B cell (primary cell): ENCODE measurements around the gene MEIS3. TPM values are rescaled to one million over a fixed set of nuclear protein-coding genes. Genes with fewer than 3 reads are reported as not detected.
A peak's percentile ranks its signal among the peaks of the same experiment; 100 is the strongest.

Experiments used
- ATAC-seq: fragments of 200-7000 bp; cut with Tn5 transposase; one replicate; pipeline ENCODE4 v1.10.0; 2021; ENCODE audit warnings: low read depth, mild to moderate bottlenecking, moderate number of reproducible peaks, moderate library complexity
- CTCF ChIA-PET: fragments of 350-600 bp; sonication (Branson Sonifier 250); formaldehyde crosslinking; loops from one replicate; lab custom pipeline; 2021; ENCODE audit warnings: antibody characterized with exemption, inconsistent platforms; lab: Charles Lee
- POLR2A ChIA-PET: fragments of 350-600 bp; sonication (Branson Sonifier 250); formaldehyde crosslinking; loops from one replicate; lab custom pipeline; 2021; ENCODE audit warnings: antibody characterized with exemption; lab: Charles Lee
- DNase-seq: peaks from one replicate; pipeline ENCODE4 v3.0.0; 2013
- H2AFZ ChIP-seq: 2 replicates; pipeline ENCODE4 v1.6.1; 2012; ENCODE audit warnings: mild to moderate bottlenecking, low read depth, low read length; ENCODE audit not compliant: insufficient read depth, poor library complexity, severe bottlenecking
- H3K27ac ChIP-seq, 2 donors: 1 replicate in 1 of 2; 2 replicates in 1 of 2; pipeline ENCODE4 v1.5.1; 2012 to 2013; ENCODE audit warnings: low read length in 2 of 2, mild to moderate bottlenecking in 2 of 2, moderate library complexity in 1 of 2
- H3K27me3 ChIP-seq, 4 experiments: fragments of 200-600 bp in 1 of 4; sonication (generic) in 1 of 4; replicated peaks in 1 of 4; 1 replicate in 2 of 4; 2 replicates in 2 of 4; pipeline versions ENCODE4 v1.6.1 to v1.7.0; 2013 to 2016; ENCODE audit warnings: low read length in 3 of 4, mild to moderate bottlenecking in 2 of 4, mixed read lengths in 1 of 4, moderate library complexity in 1 of 4; ENCODE audit not compliant: insufficient read depth in 4 of 4, control insufficient read depth in 3 of 4; ENCODE audit errors: control extremely low read depth in 1 of 4
- H3K36me3 ChIP-seq, 2 experiments: replicated peaks in 1 of 2; 1 replicate in 1 of 2; 2 replicates in 1 of 2; pipeline versions ENCODE4 v1.6.1 to v1.7.1; 2013; ENCODE audit warnings: low read length in 1 of 2; ENCODE audit not compliant: insufficient read depth in 2 of 2, control insufficient read depth in 1 of 2; ENCODE audit errors: control extremely low read depth in 1 of 2, extremely low read depth in 1 of 2
- H3K4me1 ChIP-seq, 2 donors: fragments of 200-600 bp in 1 of 2; sonication (generic) in 1 of 2; 1 replicate in 1 of 2; 2 replicates in 1 of 2; pipeline versions ENCODE4 v1.5.1 to v1.6.1; 2013 to 2017; ENCODE audit warnings: low read length in 2 of 2; ENCODE audit not compliant: control insufficient read depth in 2 of 2, insufficient read depth in 2 of 2
- H3K4me2 ChIP-seq: replicated peaks from 2 replicates; pipeline ENCODE3; 2012; ENCODE audit warnings: mild to moderate bottlenecking, low read depth, low read length; ENCODE audit not compliant: poor library complexity, severe bottlenecking
- H3K4me3 ChIP-seq, 5 experiments: fragments of 200-600 bp in 1 of 5; sonication (generic) in 1 of 5; 1 replicate in 3 of 5; 2 replicates in 2 of 5; pipeline versions ENCODE4 v1.5.1 to v1.7.0; 2011 to 2016; ENCODE audit warnings: low read length in 4 of 5, mild to moderate bottlenecking in 4 of 5, low read depth in 2 of 5, control low read depth in 1 of 5, moderate library complexity in 1 of 5; ENCODE audit not compliant: insufficient read depth in 1 of 5; ENCODE audit errors: control extremely low read depth in 1 of 5, extremely low read depth in 1 of 5
- H3K79me2 ChIP-seq: fragments of 200-600 bp; sonication (generic); one replicate; pipeline ENCODE4 v1.6.0; 2016; ENCODE audit warnings: low read length; ENCODE audit not compliant: control insufficient read depth, insufficient read depth
- H3K9ac ChIP-seq: fragments of 200-600 bp; sonication (generic); 2 replicates; pipeline ENCODE4 v1.6.1; 2017; ENCODE audit warnings: mild to moderate bottlenecking, low read length, moderate library complexity
- H3K9me3 ChIP-seq, 3 donors: one replicate each; pipeline versions ENCODE4 v1.6.1 to v1.7.1; 2013; ENCODE audit warnings: low read length in 2 of 3; ENCODE audit not compliant: control insufficient read depth in 2 of 3, insufficient read depth in 1 of 3; ENCODE audit errors: control extremely low read depth in 1 of 3
- H4K20me1 ChIP-seq: 2 replicates; pipeline ENCODE4 v1.6.0; 2012; ENCODE audit warnings: mild to moderate bottlenecking, low read length; ENCODE audit not compliant: insufficient read depth, control insufficient read depth, poor library complexity, severe bottlenecking
- H3K27ac Mint-ChIP-seq: one replicate; pipeline ENCODE4 v1.8.0; 2021; ENCODE audit warnings: mixed read lengths
- H3K27me3 Mint-ChIP-seq: one replicate; pipeline ENCODE4 v1.8.0; 2021; ENCODE audit warnings: mixed read lengths
- H3K4me1 Mint-ChIP-seq: one replicate; pipeline ENCODE4 v1.8.0; 2021; ENCODE audit warnings: mixed read lengths
- H3K4me3 Mint-ChIP-seq: one replicate; pipeline ENCODE4 v1.8.0; 2021; ENCODE audit warnings: mixed read lengths
- H3K9me3 Mint-ChIP-seq: one replicate; pipeline ENCODE4 v1.8.0; 2022; ENCODE audit warnings: mixed read lengths; ENCODE audit not compliant: insufficient read depth
- EZH2 ChIP-seq: IDR thresholded peaks from 2 replicates; pipeline ENCODE4 v1.6.1; 2012; ENCODE audit warnings: borderline replicate concordance, low read depth, mild to moderate bottlenecking, moderate library complexity, low read length; ENCODE audit not compliant: insufficient read depth, poor library complexity, severe bottlenecking
- WGBS: methylation state at CpG from one replicate; pipeline ENCODE4 v1.1.5; 2013; ENCODE audit warnings: missing lambda C conversion rate; ENCODE audit not compliant: insufficient coverage; 5-methylcytosine and 5-hydroxymethylcytosine counted together
- intact Hi-C: fragments of 100-400 bp; cut with micrococcal nuclease; formaldehyde crosslinking; loops from one replicate; pipeline ENCODE4 v1.10.0; 2022
- polyA plus RNA-seq: library from polyadenylated mRNA; depleted of rRNA; stranded (reverse); fragments of >200 nt; gene quantifications from 2 replicates; pipeline ENCODE4 v1.2.3, GENCODE V29; 2012
- total RNA-seq, 2 donors: library from RNA; stranded (reverse); fragments of 120-200 nt in 1 of 2; gene quantifications; 1 replicate in 1 of 2; 2 replicates in 1 of 2; pipeline versions ENCODE4 v1.2.3 to v1.2.4, GENCODE V29; 2013 to 2022
- TF ChIP-seq, protein P1 (sequence below): fragments of 200-600 bp; IDR thresholded peaks from one replicate; pipeline ENCODE4 v1.8.0; 2022; ENCODE audit warnings: antibody characterized with exemption, mild to moderate bottlenecking

Gene MEIS3
- total and polyA plus RNA-seq, 2 donors (not counting 1 experiment from before 2014, with no cell fraction given), result not detected

DNA sequence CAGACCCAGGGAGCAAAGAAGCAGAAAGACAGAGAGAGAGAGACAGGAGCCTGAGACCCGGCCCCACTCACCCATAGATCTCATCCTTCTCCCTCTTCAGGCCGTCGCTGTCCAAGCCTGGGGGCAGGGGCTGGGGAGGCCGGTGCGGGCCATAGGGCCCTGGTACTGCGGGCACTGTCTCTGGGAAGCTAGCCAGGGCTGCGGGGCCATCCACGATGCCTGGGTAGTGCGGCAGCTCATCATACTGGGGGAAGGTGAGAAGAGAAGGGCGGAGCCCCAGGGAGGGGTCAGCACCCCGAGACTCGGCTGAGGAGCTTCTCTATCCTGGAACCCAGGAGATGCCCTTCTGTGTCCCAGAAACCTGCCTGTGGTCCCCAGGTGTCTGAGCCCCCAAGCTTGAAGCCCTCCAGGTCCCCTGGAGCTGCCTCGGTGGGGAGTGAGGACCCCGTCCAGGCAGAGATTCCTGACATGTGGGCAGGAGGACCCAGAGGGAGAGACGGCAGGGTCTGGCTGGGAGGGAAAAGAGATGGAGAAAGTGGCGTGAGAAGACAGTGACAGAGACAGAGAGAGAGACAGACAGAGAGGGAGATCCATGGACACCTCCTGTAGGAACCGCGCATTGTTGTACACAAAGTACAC lies 2.1 kb downstream of the MEIS3 start:
- Mint-ChIP-seq H3K27ac (peak overlapping the region; percentile 38), H3K4me3 (peak overlapping the region; percentile 55), H3K4me1 (peaks cover 23% of the 10 kb centered on the region), H3K27me3 (peaks cover 67% of the 10 kb centered on the region), H3K9me3 (no peaks in the 10 kb centered on the region)
- Histone ChIP-seq H3K9me3 (peaks cover 0 to 19% (median 0%) of the 10 kb centered on the region in 3 donors), H4K20me1 (no peaks in the 10 kb centered on the region), H3K36me3 (no peaks in the 10 kb centered on the region), H3K27ac (no peak overlapping the region), H3K27me3 (peaks cover 0 to 63% (median 31%) of the 10 kb centered on the region in 4 experiments), H3K4me2 (no peak overlapping the region), H3K79me2 (no peaks in the 10 kb centered on the region), H3K4me1 (peaks cover 10 to 40% of the 10 kb centered on the region in 2 donors), H3K9ac (no peak overlapping the region), H2AFZ (no peak overlapping the region), H3K4me3 (no peak overlapping the region)
- 14% methylated on average over 18 of the region's 18 CpGs for WGBS
- TF ChIP-seq EZH2, result no peak
- TF ChIP-seq, protein P1, sequence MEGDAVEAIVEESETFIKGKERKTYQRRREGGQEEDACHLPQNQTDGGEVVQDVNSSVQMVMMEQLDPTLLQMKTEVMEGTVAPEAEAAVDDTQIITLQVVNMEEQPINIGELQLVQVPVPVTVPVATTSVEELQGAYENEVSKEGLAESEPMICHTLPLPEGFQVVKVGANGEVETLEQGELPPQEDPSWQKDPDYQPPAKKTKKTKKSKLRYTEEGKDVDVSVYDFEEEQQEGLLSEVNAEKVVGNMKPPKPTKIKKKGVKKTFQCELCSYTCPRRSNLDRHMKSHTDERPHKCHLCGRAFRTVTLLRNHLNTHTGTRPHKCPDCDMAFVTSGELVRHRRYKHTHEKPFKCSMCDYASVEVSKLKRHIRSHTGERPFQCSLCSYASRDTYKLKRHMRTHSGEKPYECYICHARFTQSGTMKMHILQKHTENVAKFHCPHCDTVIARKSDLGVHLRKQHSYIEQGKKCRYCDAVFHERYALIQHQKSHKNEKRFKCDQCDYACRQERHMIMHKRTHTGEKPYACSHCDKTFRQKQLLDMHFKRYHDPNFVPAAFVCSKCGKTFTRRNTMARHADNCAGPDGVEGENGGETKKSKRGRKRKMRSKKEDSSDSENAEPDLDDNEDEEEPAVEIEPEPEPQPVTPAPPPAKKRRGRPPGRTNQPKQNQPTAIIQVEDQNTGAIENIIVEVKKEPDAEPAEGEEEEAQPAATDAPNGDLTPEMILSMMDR, result no peak
- ATAC-seq (no peak), DNase-seq (no peak)
- CTCF ChIA-PET, result interaction anchor here (1.1 kb wide), 1 partner anchor 26 kb away, joined by 3 read pairs; no protein-coding TSS in a partner anchor
- POLR2A ChIA-PET, result no interaction called here
- intact Hi-C loops, result no loop called here

DNA sequence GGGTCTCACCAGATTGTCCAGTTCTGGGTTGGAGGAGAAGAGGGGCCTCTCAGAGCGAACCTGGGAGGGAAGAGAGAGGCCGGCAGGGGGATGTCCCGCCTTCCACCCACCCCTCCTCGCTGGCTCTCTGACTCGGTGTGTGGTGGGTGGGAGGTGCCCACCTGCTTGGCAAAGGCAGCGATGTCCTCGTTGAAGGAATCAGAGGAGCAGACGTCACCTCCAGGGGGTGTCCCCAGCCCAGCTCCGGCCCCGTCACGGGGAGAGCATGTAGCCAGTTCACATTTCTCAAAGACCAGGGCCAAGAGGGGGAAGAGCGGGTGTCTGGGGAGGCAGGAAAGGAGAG lies 2.7 kb downstream of the MEIS3 start:
- DNase-seq, result no peak
- ATAC-seq, result no peak
- H3K4me2 ChIP-seq, result no peak overlapping the region
- no peak overlapping the region for H2AFZ ChIP-seq
- no peaks in the 10 kb centered on the region for H4K20me1 ChIP-seq
- H3K4me1 Mint-ChIP-seq, result peaks cover 22% of the 10 kb centered on the region
- H3K27me3 Mint-ChIP-seq, result peaks cover 63% of the 10 kb centered on the region
- peaks cover 0 to 19% (median 0%) of the 10 kb centered on the region in 3 donors for H3K9me3 ChIP-seq
- H3K79me2 ChIP-seq, result no peaks in the 10 kb centered on the region
- TF ChIP-seq EZH2, result no peak
- TF ChIP-seq, protein P1, result no peak
- ChIA-PET CTCF (interaction anchor here (1.1 kb wide), 1 partner anchor 25 kb away, joined by 3 read pairs; no protein-coding TSS in a partner anchor), POLR2A (no interaction called here)
- H3K36me3 ChIP-seq, result no peaks in the 10 kb centered on the region
- H3K9me3 Mint-ChIP-seq, result no peaks in the 10 kb centered on the region
- H3K9ac ChIP-seq, result no peak overlapping the region
- intact Hi-C loops, result no loop called here
- H3K4me3 ChIP-seq, result no peak overlapping the region
- no peak overlapping the region for H3K27ac ChIP-seq
- 15% methylated on average over 8 of the region's 12 CpGs for WGBS
- H3K27ac Mint-ChIP-seq, result no peak overlapping the region
- H3K4me3 Mint-ChIP-seq, result no peak overlapping the region
- peaks cover 0 to 58% (median 26%) of the 10 kb centered on the region in 4 experiments for H3K27me3 ChIP-seq
- peaks cover 10 to 38% of the 10 kb centered on the region in 2 donors for H3K4me1 ChIP-seq
